PC-9 (cell line): ENCODE results near the gene SYT2. TPM values are rescaled to one million over a fixed set of nuclear protein-coding genes. Genes with fewer than 3 reads are reported as not detected.

Source experiments
- BruUV-seq: library from RNA; stranded (reverse); fragments of 400-500 nt; replicated peaks from 2 replicates; lab custom pipeline; 2021; lab: Mats Ljungman, UMichigan
- CTCF ChIA-PET: fragments of 300-600 bp; sonication (Branson Sonifier 250); formaldehyde crosslinking; loops from one replicate; lab custom pipeline; 2022; ENCODE audit warnings: antibody characterized with exemption; lab: Charles Lee
- POLR2A ChIA-PET: fragments of 300-600 bp; sonication (Branson Sonifier 250); formaldehyde crosslinking; loops from one replicate; lab custom pipeline; 2022; ENCODE audit warnings: antibody characterized with exemption; ENCODE audit not compliant: unreplicated experiment; lab: Charles Lee
- DNase-seq, 2 experiments: peaks; one replicate each; pipeline versions ENCODE4 v3.0.0 to v3.0.0-alpha.2; 2015 to 2022; ENCODE audit warnings: mixed read lengths in 1 of 2
- H2AFZ ChIP-seq: fragments of 200-600 bp; sonication (generic); 2 replicates; pipeline ENCODE4 v1.8.1; 2017; ENCODE audit warnings: antibody characterized with exemption
- H3F3A ChIP-seq: fragments of 200-600 bp; sonication (generic); 2 replicates; pipeline ENCODE4 v1.8.1; 2017; ENCODE audit warnings: antibody characterized with exemption, mild to moderate bottlenecking, low read depth; ENCODE audit not compliant: insufficient read depth
- H3K27ac ChIP-seq: fragments of 200-600 bp; sonication (generic); 2 replicates; pipeline ENCODE4 v1.6.1; 2016; ENCODE audit warnings: mixed run types
- H3K27me3 ChIP-seq: fragments of 200-600 bp; sonication (generic); 2 replicates; pipeline ENCODE4 v1.6.1; 2016; ENCODE audit warnings: low read depth, mixed run types; ENCODE audit not compliant: insufficient read depth
- H3K36me3 ChIP-seq: fragments of 200-600 bp; sonication (generic); 2 replicates; pipeline ENCODE4 v1.6.1; 2016; ENCODE audit warnings: low read depth, mixed run types
- H3K4me1 ChIP-seq: fragments of 200-600 bp; sonication (generic); replicated peaks from 2 replicates; pipeline ENCODE4 v1.6.1; 2016; ENCODE audit warnings: mixed run types; ENCODE audit not compliant: insufficient read depth
- H3K4me2 ChIP-seq: fragments of 200-600 bp; sonication (generic); 2 replicates; pipeline ENCODE4 v1.6.1; 2017; ENCODE audit warnings: mixed run types
- H3K4me3 ChIP-seq: fragments of 200-600 bp; sonication (generic); 2 replicates; pipeline ENCODE4 v1.6.1; 2016; ENCODE audit warnings: mixed run types
- H3K79me2 ChIP-seq: fragments of 200-600 bp; sonication (generic); 2 replicates; pipeline ENCODE4 v1.6.1; 2017; ENCODE audit warnings: low read depth, mixed run types
- H3K9me2 ChIP-seq: fragments of 200-600 bp; sonication (generic); 2 replicates; pipeline ENCODE4 v1.8.1; 2017; ENCODE audit warnings: mild to moderate bottlenecking; ENCODE audit not compliant: insufficient read depth
- H3K9me3 ChIP-seq: fragments of 200-600 bp; sonication (generic); 2 replicates; pipeline ENCODE4 v1.8.1; 2016; ENCODE audit warnings: low read depth; ENCODE audit not compliant: insufficient read depth
- H4K20me1 ChIP-seq: fragments of 200-600 bp; sonication (generic); 2 replicates; pipeline ENCODE4 v1.8.1; 2017; ENCODE audit not compliant: insufficient read depth
- EZH2 ChIP-seq: fragments of 200-600 bp; sonication (generic); IDR thresholded peaks from 2 replicates; pipeline ENCODE4 v1.8.0; 2017; ENCODE audit warnings: antibody characterized with exemption, low read depth
- intact Hi-C: fragments of 100-400 bp; cut with micrococcal nuclease; formaldehyde crosslinking; loops from one replicate; pipeline ENCODE4 v1.10.0; 2022; ENCODE audit not compliant: unreplicated experiment
- total RNA-seq: library from RNA; stranded (reverse); gene quantifications from 2 replicates; pipeline ENCODE4 v1.2.3, GENCODE V29; 2021
- TF ChIP-seq, protein P1 (sequence below): fragments of 200-600 bp; sonication (generic); conservative IDR thresholded peaks from 2 replicates; pipeline ENCODE4 v1.6.1; 2017; ENCODE audit warnings: mixed run types, antibody characterized with exemption, mild to moderate bottlenecking, moderate library complexity

The SYT2 gene
- total RNA-seq, 1 experiment from 2014 or later: 0.07 TPM

DNA sequence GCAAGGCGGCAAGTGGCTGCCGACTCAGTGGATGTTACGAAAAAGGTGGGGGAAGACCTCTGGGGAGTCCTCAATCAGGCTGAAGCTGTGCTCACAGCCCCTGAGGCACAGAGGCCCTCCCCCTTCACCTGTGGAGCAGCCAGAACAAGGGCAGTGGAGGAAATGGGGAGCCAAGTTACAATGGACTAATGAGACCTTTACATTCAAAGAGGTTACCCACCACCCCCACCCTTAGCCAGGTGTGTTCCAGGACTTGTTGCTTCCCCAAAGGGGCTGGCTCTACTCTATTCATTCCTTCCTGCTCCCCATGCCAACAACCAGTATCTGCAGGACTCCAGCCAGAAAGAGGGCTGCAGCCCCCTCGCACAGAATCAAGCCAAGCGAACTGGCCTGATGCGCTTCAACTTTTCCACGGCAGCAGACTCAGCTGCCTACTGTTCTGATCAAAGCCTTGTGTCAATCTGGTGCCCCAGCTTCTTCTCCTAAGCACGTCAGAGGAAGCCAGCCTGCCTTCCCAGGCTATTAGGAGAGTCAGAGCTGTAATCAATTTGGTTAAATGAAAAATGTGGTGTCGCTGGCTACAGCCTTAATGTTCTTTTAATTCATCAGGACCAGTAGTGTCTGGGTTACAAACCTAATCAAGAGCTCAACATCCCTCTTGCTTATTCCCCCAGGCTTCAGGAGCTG is 1.8 kb upstream of the SYT2 start:
- no peak overlapping the region; the same call in 1 of the 2 replicates for H3K4me2 ChIP-seq
- H3F3A ChIP-seq: peaks cover 16% of the 10 kb centered on the region; the same call in 1 of the 2 replicates
- H3K27me3 ChIP-seq: peaks cover 50% of the 10 kb centered on the region
- intact Hi-C loops: no loop called here
- POLR2A ChIA-PET: no interaction called here
- no peaks in the 10 kb centered on the region for H3K9me2 ChIP-seq
- no peaks in the 10 kb centered on the region for H3K79me2 ChIP-seq
- H4K20me1 ChIP-seq: no peaks in the 10 kb centered on the region
- no peaks in the 10 kb centered on the region for H3K36me3 ChIP-seq
- no TSS peak for BruUV-seq
- H3K4me1 ChIP-seq: peaks cover 6% of the 10 kb centered on the region; the same call in 1 of the 2 replicates
- no peak overlapping the region for H3K27ac ChIP-seq
- H2AFZ ChIP-seq: no peak overlapping the region
- no peaks in the 10 kb centered on the region for H3K9me3 ChIP-seq
- no peak overlapping the region for H3K4me3 ChIP-seq
- DNase-seq: no peak
- TF ChIP-seq EZH2: no peak
- TF ChIP-seq, protein P1, sequence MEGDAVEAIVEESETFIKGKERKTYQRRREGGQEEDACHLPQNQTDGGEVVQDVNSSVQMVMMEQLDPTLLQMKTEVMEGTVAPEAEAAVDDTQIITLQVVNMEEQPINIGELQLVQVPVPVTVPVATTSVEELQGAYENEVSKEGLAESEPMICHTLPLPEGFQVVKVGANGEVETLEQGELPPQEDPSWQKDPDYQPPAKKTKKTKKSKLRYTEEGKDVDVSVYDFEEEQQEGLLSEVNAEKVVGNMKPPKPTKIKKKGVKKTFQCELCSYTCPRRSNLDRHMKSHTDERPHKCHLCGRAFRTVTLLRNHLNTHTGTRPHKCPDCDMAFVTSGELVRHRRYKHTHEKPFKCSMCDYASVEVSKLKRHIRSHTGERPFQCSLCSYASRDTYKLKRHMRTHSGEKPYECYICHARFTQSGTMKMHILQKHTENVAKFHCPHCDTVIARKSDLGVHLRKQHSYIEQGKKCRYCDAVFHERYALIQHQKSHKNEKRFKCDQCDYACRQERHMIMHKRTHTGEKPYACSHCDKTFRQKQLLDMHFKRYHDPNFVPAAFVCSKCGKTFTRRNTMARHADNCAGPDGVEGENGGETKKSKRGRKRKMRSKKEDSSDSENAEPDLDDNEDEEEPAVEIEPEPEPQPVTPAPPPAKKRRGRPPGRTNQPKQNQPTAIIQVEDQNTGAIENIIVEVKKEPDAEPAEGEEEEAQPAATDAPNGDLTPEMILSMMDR: no peak
- CTCF ChIA-PET: no interaction called here

DNA sequence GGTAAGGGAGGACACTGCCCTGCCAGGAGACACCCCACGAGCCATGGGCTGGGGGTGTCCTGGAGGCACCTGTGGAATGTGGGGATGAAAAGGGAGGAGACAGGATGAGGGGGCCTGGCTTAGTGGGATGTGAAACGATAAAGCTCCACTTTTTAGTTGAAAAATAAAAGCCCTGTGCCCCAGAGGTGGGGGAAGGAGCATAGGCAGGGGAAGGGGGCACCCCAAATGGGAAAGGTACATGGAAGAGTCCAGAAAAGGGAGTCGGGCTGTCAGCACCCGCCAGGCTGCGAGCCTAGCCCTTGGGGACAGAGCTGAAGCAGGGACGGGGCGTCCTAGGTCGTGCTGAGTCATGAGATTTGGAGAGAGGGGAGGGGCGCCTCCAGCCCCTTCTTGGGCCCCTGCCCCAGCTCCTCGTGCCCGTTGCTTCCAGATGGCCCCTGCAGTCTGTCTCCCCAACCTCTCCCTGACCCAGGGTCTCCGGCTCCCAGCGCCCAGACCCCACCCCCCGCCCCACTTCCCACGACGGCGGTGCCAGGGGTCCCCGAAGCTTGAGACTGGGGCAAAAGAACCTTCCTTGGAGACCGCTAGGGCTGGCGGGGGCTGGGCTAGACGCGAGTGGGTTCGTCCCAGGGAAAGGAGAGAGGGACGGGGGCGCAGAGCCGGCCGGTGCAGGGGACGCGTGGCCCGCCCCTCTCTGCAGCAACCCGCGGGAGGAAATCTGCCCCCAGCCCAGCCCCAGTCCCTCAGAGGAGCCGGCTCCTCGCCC is 795 bp downstream of the SYT2 start:
- no peaks in the 10 kb centered on the region for H4K20me1 ChIP-seq
- no peak overlapping the region for H3K4me3 ChIP-seq

More for the DNA sequence above, 795 bp downstream of the SYT2 start:
- Histone ChIP-seq H3K9me3 (no peaks in the 10 kb centered on the region), H3K27me3 (peaks cover 66% of the 10 kb centered on the region), H3K9me2 (no peaks in the 10 kb centered on the region), H3K36me3 (no peaks in the 10 kb centered on the region), H3K27ac (no peak overlapping the region), H3K4me1 (peaks cover 6% of the 10 kb centered on the region; the same call in 1 of the 2 replicates), H2AFZ (no peak overlapping the region), H3K4me2 (no peak overlapping the region), H3K79me2 (no peaks in the 10 kb centered on the region), H3F3A (peaks cover 16% of the 10 kb centered on the region; the same call in 1 of the 2 replicates)
- TF ChIP-seq, protein P1: no peak
- no peak for TF ChIP-seq EZH2
- ChIA-PET CTCF (no interaction called here), POLR2A (no interaction called here)
- intact Hi-C loops: no loop called here
- no peak for DNase-seq
- BruUV-seq: no TSS peak
